Measurements from ENCODE around the gene ASTN2. TPM values are rescaled to one million over a fixed set of nuclear protein-coding genes. Genes with fewer than 3 reads are reported as not detected.

ASTN2 gene
- total and polyA plus RNA-seq, 3 donors from 2014 or later: 55.7 to 157 (median 117) TPM

DNA sequence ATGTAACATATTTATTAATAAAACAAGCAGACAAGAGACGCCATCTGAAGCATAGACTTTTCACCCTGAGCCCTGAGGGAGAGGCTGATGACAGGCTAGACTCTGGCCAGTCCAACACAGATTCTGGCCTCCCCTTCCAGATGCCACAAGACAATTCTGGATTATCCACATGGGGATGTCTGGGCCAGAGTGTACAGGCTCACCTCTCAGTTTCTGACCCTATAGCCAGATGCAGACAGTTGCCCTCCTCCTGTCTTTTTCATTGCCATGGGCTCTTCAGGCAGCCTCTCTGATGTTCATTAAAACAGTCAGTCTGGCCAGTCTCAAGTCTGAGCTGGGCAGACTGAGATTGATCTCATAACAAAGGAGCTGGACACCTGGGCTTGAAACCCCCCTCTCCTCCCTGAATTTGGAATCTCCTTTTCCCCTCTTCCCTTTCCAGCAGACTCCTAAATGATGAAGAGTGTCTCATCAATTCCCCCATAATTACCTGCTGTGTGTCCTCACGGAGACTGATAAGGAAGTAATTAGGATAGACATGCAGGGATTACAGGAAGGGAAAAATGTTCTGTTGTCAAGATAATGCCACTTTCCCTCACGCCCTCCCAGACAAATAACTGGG lies 89.6 kb downstream of the ASTN2 start:
- Histone ChIP-seq H3K4me1 (no peaks in the 10 kb centered on the region), H3K36me3 (ENCODE audit: low read depth, missing control alignments) (no peaks in the 10 kb centered on the region), H3K27me3 (no peaks in the 10 kb centered on the region), H3K9me3 (no peaks in the 10 kb centered on the region), H3K27ac (no peak overlapping the region), H3K4me3 (no peak overlapping the region)
- intact Hi-C loops (cut with DNase I; ENCODE audit: low total_unique reads): no loop called here
- no peak for TF ChIP-seq POLR2A (IDR thresholded peaks at IDR 0.05)
- TF ChIP-seq, protein P1, sequence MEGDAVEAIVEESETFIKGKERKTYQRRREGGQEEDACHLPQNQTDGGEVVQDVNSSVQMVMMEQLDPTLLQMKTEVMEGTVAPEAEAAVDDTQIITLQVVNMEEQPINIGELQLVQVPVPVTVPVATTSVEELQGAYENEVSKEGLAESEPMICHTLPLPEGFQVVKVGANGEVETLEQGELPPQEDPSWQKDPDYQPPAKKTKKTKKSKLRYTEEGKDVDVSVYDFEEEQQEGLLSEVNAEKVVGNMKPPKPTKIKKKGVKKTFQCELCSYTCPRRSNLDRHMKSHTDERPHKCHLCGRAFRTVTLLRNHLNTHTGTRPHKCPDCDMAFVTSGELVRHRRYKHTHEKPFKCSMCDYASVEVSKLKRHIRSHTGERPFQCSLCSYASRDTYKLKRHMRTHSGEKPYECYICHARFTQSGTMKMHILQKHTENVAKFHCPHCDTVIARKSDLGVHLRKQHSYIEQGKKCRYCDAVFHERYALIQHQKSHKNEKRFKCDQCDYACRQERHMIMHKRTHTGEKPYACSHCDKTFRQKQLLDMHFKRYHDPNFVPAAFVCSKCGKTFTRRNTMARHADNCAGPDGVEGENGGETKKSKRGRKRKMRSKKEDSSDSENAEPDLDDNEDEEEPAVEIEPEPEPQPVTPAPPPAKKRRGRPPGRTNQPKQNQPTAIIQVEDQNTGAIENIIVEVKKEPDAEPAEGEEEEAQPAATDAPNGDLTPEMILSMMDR (IDR thresholded peaks at IDR 0.05): no peak
- DNase-seq: no peak
- WGBS, 2 donors: 60 to 64% methylated on average over 3 of the region's 3 CpGs

DNA sequence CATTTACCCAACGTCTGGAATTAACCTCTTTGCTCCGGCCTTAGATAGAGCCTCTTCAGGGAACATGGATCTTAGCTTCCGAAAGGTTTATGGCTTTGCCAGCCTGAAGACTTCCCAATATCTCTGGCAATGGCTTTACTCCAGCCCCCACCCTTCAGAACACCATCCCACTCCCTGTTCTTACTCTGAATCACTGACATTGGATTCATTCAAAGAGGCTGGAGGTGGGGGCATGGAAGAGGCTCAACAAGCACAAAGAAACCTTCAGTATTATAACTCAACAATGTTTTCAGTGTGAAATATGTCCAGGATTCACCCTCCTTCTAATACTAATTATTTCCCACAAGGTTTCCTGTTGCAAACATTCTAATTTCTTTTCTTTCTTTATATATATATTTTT lies 91.5 kb downstream of the ASTN2 start:
- DNase-seq: no peak
- no peaks in the 10 kb centered on the region for H3K36me3 ChIP-seq (ENCODE audit: low read depth, missing control alignments)
- no peaks in the 10 kb centered on the region for H3K4me1 ChIP-seq
- H3K4me3 ChIP-seq: no peak overlapping the region
- intact Hi-C loops (cut with DNase I; ENCODE audit: low total_unique reads): no loop called here
- TF ChIP-seq POLR2A (IDR thresholded peaks at IDR 0.05): no peak
- TF ChIP-seq, protein P1 (IDR thresholded peaks at IDR 0.05): no peak
- no peak overlapping the region for H3K27ac ChIP-seq
- WGBS, 2 donors: 35 to 36% methylated on average over 3 of the region's 3 CpGs
- H3K27me3 ChIP-seq: no peaks in the 10 kb centered on the region
- H3K9me3 ChIP-seq: no peaks in the 10 kb centered on the region

DNA sequence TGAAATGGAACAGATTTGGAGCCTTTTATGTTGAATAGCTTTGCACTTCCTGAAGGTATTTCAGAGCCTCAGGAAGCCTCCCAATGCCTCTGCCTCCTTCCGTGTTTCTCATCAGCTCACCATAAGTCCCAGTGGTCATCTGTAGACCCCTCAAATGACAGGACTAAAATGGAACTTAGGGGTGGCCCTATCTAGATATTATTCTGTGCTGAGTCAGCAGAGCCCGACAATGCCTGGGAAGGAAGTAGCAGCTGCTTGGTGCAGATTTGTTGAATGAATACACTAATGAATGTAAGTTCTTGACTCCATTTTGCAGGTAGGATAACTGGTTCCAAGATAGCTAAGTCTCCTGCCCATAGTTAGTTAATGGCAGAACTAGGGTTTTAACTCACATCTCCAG lies 97.7 kb downstream of the ASTN2 start:
- intact Hi-C loops (cut with DNase I; ENCODE audit: low total_unique reads): no loop called here
- Histone ChIP-seq H3K4me3 (no peak overlapping the region), H3K4me1 (no peaks in the 10 kb centered on the region), H3K27ac (no peak overlapping the region), H3K36me3 (ENCODE audit: low read depth, missing control alignments) (no peaks in the 10 kb centered on the region), H3K9me3 (no peaks in the 10 kb centered on the region), H3K27me3 (no peaks in the 10 kb centered on the region)
- no peak for DNase-seq
- TF ChIP-seq, protein P1 (IDR thresholded peaks at IDR 0.05): no peak
- TF ChIP-seq POLR2A (IDR thresholded peaks at IDR 0.05): no peak
- WGBS, 2 donors: 67 to 73% methylated on average over 2 of the region's 2 CpGs

DNA sequence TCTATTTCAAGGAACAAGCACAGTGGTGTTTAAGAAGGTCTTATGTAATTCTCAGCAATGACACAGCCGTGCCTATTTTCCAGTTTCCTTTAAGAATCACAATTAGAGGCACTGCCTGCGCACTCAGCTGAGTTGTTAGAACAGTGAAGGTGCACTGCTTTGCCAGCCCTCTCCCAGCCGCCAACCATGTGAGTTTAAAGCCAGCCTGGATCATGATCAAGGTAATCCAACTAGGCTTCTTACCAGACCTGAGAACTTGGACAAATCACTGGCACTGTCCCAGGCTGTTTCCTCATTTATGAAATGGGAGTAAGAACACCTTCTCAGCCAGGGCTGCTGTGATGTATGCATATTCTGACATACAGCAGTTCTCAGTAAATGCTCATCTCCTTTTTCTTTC lies 99.6 kb downstream of the ASTN2 start:
- Histone ChIP-seq H3K36me3 (ENCODE audit: low read depth, missing control alignments) (no peaks in the 10 kb centered on the region), H3K4me1 (no peaks in the 10 kb centered on the region), H3K4me3 (no peak overlapping the region), H3K27me3 (no peaks in the 10 kb centered on the region), H3K9me3 (no peaks in the 10 kb centered on the region), H3K27ac (no peak overlapping the region)
- intact Hi-C loops (cut with DNase I; ENCODE audit: low total_unique reads): no loop called here
- no peak for TF ChIP-seq POLR2A (IDR thresholded peaks at IDR 0.05)
- TF ChIP-seq, protein P1 (IDR thresholded peaks at IDR 0.05): no peak
- WGBS, 2 donors: 81 to 86% methylated on average over 3 of the region's 3 CpGs
- no peak for DNase-seq

DNA sequence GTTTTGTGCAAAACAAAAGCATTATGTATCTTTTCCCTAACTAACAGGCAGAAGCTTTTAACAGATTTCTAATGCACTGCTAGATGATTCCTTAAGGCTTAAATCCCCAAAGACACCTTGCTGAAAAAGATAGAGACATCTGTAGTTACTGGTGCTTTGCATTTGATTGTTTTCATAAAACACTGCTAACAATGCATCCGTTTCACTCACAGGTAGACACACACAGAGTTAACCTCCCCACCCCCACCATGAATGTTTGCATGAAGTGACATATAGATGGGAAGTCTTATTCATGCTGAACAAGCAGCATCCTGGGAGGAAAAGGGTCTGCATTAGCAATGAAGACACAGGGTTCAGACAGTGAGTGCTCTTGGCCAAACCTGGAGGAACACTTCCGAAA lies 100.9 kb downstream of the ASTN2 start:
- H3K27ac ChIP-seq: no peak overlapping the region
- H3K27me3 ChIP-seq: no peaks in the 10 kb centered on the region
- TF ChIP-seq, protein P1 (IDR thresholded peaks at IDR 0.05): no peak
- TF ChIP-seq POLR2A (IDR thresholded peaks at IDR 0.05): no peak
- 62 to 74% methylated on average over 2 of the region's 2 CpGs for WGBS, 2 donors
- H3K9me3 ChIP-seq: no peaks in the 10 kb centered on the region
- no peaks in the 10 kb centered on the region for H3K36me3 ChIP-seq (ENCODE audit: low read depth, missing control alignments)
- intact Hi-C loops (cut with DNase I; ENCODE audit: low total_unique reads): no loop called here
- H3K4me1 ChIP-seq: no peaks in the 10 kb centered on the region
- H3K4me3 ChIP-seq: no peak overlapping the region
- DNase-seq: no peak

All from testis (tissue), 3 donors.